IMR-90 (cell line): ENCODE results near the gene CDK5. TPM values are rescaled to one million over a fixed set of nuclear protein-coding genes. Genes with fewer than 3 reads are reported as not detected.

Experiments used
- ATAC-seq: fragments of 200-7000 bp; cut with Tn5 transposase; 2 replicates; pipeline ENCODE4 v1.9.1; 2020; ENCODE audit warnings: low read depth, mild to moderate bottlenecking, moderate library complexity
- BruUV-seq: library from RNA; stranded (reverse); fragments of 400-500 nt; replicated peaks from 2 replicates; lab custom pipeline; 2021; lab: Mats Ljungman, UMichigan
- CTCF ChIA-PET: fragments of 300-600 bp; formaldehyde crosslinking; extraction: SDS; loops from one replicate; lab custom pipeline; 2021; ENCODE audit warnings: antibody characterized with exemption; lab: Yijun Ruan, JAX
- POLR2A ChIA-PET: fragments of 300-600 bp; sonication (Branson Sonifier 250); formaldehyde crosslinking; loops from one replicate; lab custom pipeline; 2022; ENCODE audit warnings: antibody characterized with exemption; ENCODE audit not compliant: unreplicated experiment; lab: Charles Lee
- DNase-seq: peaks from one replicate; pipeline ENCODE4 v3.0.0; 2013
- H2AFZ ChIP-seq: replicated peaks from 2 replicates; pipeline ENCODE3; 2013; ENCODE audit warnings: low read length, mild to moderate bottlenecking; ENCODE audit not compliant: poor library complexity
- H2AK5ac ChIP-seq: 2 replicates; pipeline ENCODE4 v1.6.1; 2013; ENCODE audit warnings: low read depth, low read length, inconsistent platforms
- H2AK9ac ChIP-seq: replicated peaks from 2 replicates; pipeline ENCODE3; 2013; ENCODE audit warnings: mild to moderate bottlenecking, low read depth, low read length, moderate library complexity; ENCODE audit not compliant: poor library complexity
- H2BK120ac ChIP-seq: 2 replicates; pipeline ENCODE4 v1.6.1; 2013; ENCODE audit warnings: low read depth, low read length, inconsistent platforms
- H2BK15ac ChIP-seq: 3 replicates; pipeline ENCODE4 v1.6.1; 2013; ENCODE audit warnings: low read depth, low read length, inconsistent platforms
- H2BK20ac ChIP-seq: 2 replicates; pipeline ENCODE4 v1.6.1; 2013; ENCODE audit warnings: low read depth, mild to moderate bottlenecking, inconsistent platforms, low read length, moderate library complexity
- H2BK5ac ChIP-seq: 2 replicates; pipeline ENCODE4 v1.6.1; 2013; ENCODE audit warnings: mild to moderate bottlenecking, low read depth, low read length, inconsistent platforms; ENCODE audit not compliant: poor library complexity, severe bottlenecking
- H3K14ac ChIP-seq: replicated peaks from 2 replicates; pipeline ENCODE4 v1.6.1; 2013; ENCODE audit warnings: low read depth, low read length, inconsistent platforms
- H3K18ac ChIP-seq: 2 replicates; pipeline ENCODE4 v1.6.1; 2013; ENCODE audit warnings: low read depth, low read length, control low read depth
- H3K23ac ChIP-seq: 2 replicates; pipeline ENCODE4 v1.6.1; 2013; ENCODE audit warnings: low read depth, low read length, inconsistent platforms
- H3K27ac ChIP-seq: 2 replicates; pipeline ENCODE4 v1.5.1; 2013; ENCODE audit warnings: mild to moderate bottlenecking, control low read depth, low read length; ENCODE audit not compliant: insufficient read depth
- H3K27me3 ChIP-seq: 2 replicates; pipeline ENCODE4 v1.6.1; 2013; ENCODE audit warnings: low read length; ENCODE audit not compliant: control insufficient read depth, insufficient read depth
- H3K36me3 ChIP-seq: 2 replicates; pipeline ENCODE4 v1.6.1; 2013; ENCODE audit warnings: low read length, mixed read lengths; ENCODE audit not compliant: control insufficient read depth, insufficient read depth
- H3K4ac ChIP-seq: 2 replicates; pipeline ENCODE4 v1.6.1; 2013; ENCODE audit warnings: low read depth, low read length, inconsistent platforms
- H3K4me1 ChIP-seq: 2 replicates; pipeline ENCODE4 v1.6.1; 2013; ENCODE audit warnings: low read length, mixed read lengths; ENCODE audit not compliant: control insufficient read depth, insufficient read depth
- H3K4me2 ChIP-seq: 2 replicates; pipeline ENCODE4 v1.6.1; 2013; ENCODE audit warnings: low read depth, mild to moderate bottlenecking, control low read depth, low read length, moderate library complexity
- H3K4me3 ChIP-seq: 2 replicates; pipeline ENCODE4 v1.5.1; 2013; ENCODE audit warnings: low read depth, mild to moderate bottlenecking, control low read depth, low read length, moderate library complexity; ENCODE audit not compliant: insufficient read depth
- H3K56ac ChIP-seq: 2 replicates; pipeline ENCODE4 v1.6.1; 2013; ENCODE audit warnings: low read length, inconsistent platforms; ENCODE audit not compliant: insufficient read depth; ENCODE audit errors: extremely low read depth
- H3K79me1 ChIP-seq, 2 experiments: 2 replicates each; pipeline ENCODE4 v1.6.1; 2013; ENCODE audit warnings: low read length in 2 of 2, inconsistent platforms in 1 of 2, low read depth in 1 of 2
- H3K9ac ChIP-seq: 2 replicates; pipeline ENCODE4 v1.6.1; 2013; ENCODE audit warnings: low read depth, low read length, control low read depth
- H3K9me1 ChIP-seq: 2 replicates; pipeline ENCODE4 v1.6.1; 2013; ENCODE audit warnings: low read length, inconsistent platforms; ENCODE audit not compliant: insufficient read depth
- H3K9me3 ChIP-seq: 2 replicates; pipeline ENCODE4 v1.6.1; 2013; ENCODE audit warnings: low read length; ENCODE audit not compliant: control insufficient read depth, insufficient read depth
- H4K20me1 ChIP-seq: 2 replicates; pipeline ENCODE4 v1.6.1; 2013; ENCODE audit warnings: low read length, inconsistent platforms; ENCODE audit not compliant: insufficient read depth
- H4K5ac ChIP-seq: 2 replicates; pipeline ENCODE4 v1.6.1; 2013; ENCODE audit warnings: mild to moderate bottlenecking, low read depth, low read length, control low read depth
- H4K8ac ChIP-seq, 2 experiments: 2 replicates each; pipeline ENCODE4 v1.6.1; 2013; ENCODE audit warnings: low read depth in 2 of 2, low read length in 2 of 2, control low read depth in 1 of 2, inconsistent platforms in 1 of 2
- H4K91ac ChIP-seq: 2 replicates; pipeline ENCODE4 v1.6.1; 2013; ENCODE audit warnings: low read depth, low read length, inconsistent platforms; ENCODE audit not compliant: insufficient read depth
- BHLHE40 ChIP-seq: fragments of 150-350 bp; IDR thresholded peaks from 2 replicates; pipeline ENCODE4 v1.6.1; 2016; ENCODE audit warnings: mild to moderate bottlenecking, low read depth, low read length
- CTCF ChIP-seq: conservative IDR thresholded peaks from 2 replicates; pipeline ENCODE4 v1.5.1; 2012; ENCODE audit warnings: mild to moderate bottlenecking, low read depth, low read length, improper control_type of control experiment
- FOS ChIP-seq: fragments of 150-350 bp; IDR thresholded peaks from 2 replicates; pipeline ENCODE4 v1.6.1; 2016; ENCODE audit warnings: low read depth, low read length
- MAZ ChIP-seq: IDR thresholded peaks from 2 replicates; pipeline ENCODE4 v1.6.1; 2012; ENCODE audit warnings: low read depth, mild to moderate bottlenecking, low read length, improper control_type of control experiment, moderate library complexity, borderline replicate concordance
- MXI1 ChIP-seq: IDR thresholded peaks from 2 replicates; pipeline ENCODE4 v1.6.1; 2012; ENCODE audit warnings: low read depth, mild to moderate bottlenecking, low read length, moderate library complexity, borderline replicate concordance
- NFE2L2 ChIP-seq: fragments of 150-350 bp; IDR thresholded peaks from 2 replicates; pipeline ENCODE4 v1.6.1; 2016; ENCODE audit warnings: low read depth, mild to moderate bottlenecking, low read length
- POLR2A ChIP-seq: IDR thresholded peaks from 2 replicates; pipeline ENCODE4 v1.6.1; 2012; ENCODE audit warnings: mild to moderate bottlenecking, low read depth, low read length
- RAD21 ChIP-seq: IDR thresholded peaks from 2 replicates; pipeline ENCODE4 v1.6.1; 2012; ENCODE audit warnings: low read length, improper control_type of control experiment
- RCOR1 ChIP-seq: IDR thresholded peaks from 2 replicates; pipeline ENCODE4 v1.6.1; 2012; ENCODE audit warnings: mild to moderate bottlenecking, low read length, improper control_type of control experiment; ENCODE audit not compliant: insufficient replicate concordance
- SMC3 ChIP-seq: fragments of 150-350 bp; IDR thresholded peaks from 2 replicates; pipeline ENCODE4 v1.6.1; 2016; ENCODE audit warnings: low read depth, mild to moderate bottlenecking, antibody characterized with exemption, low read length, moderate library complexity
- WGBS, 2 experiments: methylation state at CpG; one replicate each; pipeline versions ENCODE4 v1.1.5 to v1.1.7; 2013; ENCODE audit warnings: missing lambda C conversion rate in 2 of 2; ENCODE audit not compliant: insufficient read length in 1 of 2; ENCODE audit errors: extremely low coverage in 2 of 2; 5-methylcytosine and 5-hydroxymethylcytosine counted together
- dilution Hi-C: fragments of 300-500 bp; cut with HindIII; formaldehyde crosslinking; loops from one replicate; pipeline ENCODE4 v1.14.3; 2018; ENCODE audit warnings: low sequenced_read_pairs; ENCODE audit not compliant: unreplicated experiment
- in situ Hi-C: fragments of 300-500 bp; cut with MboI; formaldehyde crosslinking; loops from 3 replicates; pipeline ENCODE4 v1.14.3; 2019; ENCODE audit warnings: low sequenced_read_pairs, inconsistent platforms, mixed read lengths
- intact Hi-C: fragments of 100-400 bp; cut with micrococcal nuclease; formaldehyde crosslinking; loops from 2 replicates; pipeline ENCODE4 v1.10.0; 2022
- polyA plus RNA-seq, 3 experiments: library from polyadenylated mRNA; depleted of rRNA; stranded (reverse); fragments of >200 nt; gene quantifications; 2 replicates each; pipeline ENCODE4 v1.2.3, GENCODE V29; 2012; ENCODE audit warnings: low replicate concordance in 1 of 3
- total RNA-seq: library from RNA; depleted of rRNA; stranded (reverse); fragments of >200 nt; gene quantifications from 2 replicates; pipeline ENCODE4 v1.2.3, GENCODE V29; 2012
- TF ChIP-seq, protein P1 (sequence below): fragments of 150-350 bp; IDR thresholded peaks from 2 replicates; pipeline ENCODE4 v1.6.1; 2016; ENCODE audit warnings: low read depth, mild to moderate bottlenecking, low read length, moderate library complexity, borderline replicate concordance

The CDK5 gene
- total and polyA plus RNA-seq, 2 of the 4 experiments (the other 2 are of a cell fraction) = 22.4 to 34.8 TPM

DNA sequence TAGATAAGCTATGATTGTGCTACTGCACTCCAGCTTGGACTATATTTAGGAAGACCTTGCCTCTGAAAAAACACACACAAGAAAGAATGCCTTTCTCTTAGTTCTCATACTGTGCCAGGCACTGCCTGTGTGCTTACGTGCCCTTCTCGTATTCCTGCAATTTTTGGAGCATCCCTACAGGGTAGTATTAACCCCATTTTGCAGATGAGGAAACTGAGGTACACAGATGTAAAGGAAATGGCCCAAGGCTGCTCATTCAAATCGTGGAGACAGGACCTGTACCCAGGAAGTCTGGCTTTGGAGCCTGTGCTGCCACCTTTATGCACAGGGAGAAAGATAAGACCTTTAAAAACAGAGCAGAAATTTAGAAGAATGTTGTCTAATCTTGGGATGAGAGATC is 45.3 kb upstream of the CDK5 start:
- H3K4ac ChIP-seq = no peak overlapping the region
- no TSS peak for BruUV-seq
- H2AK5ac ChIP-seq = no peak overlapping the region
- H2BK120ac ChIP-seq = no peak overlapping the region
- peaks cover 4% of the 10 kb centered on the region; the same call in 1 of the 2 replicates for H3K9me1 ChIP-seq
- H2AK9ac ChIP-seq = no peak overlapping the region
- H2AFZ ChIP-seq = no peak overlapping the region
- no peak overlapping the region for H4K91ac ChIP-seq
- no peak overlapping the region for H3K4me2 ChIP-seq
- DNase-seq = no peak
- H2BK20ac ChIP-seq = no peak overlapping the region
- no peak overlapping the region for H2BK5ac ChIP-seq
- peaks cover 82% of the 10 kb centered on the region for H4K20me1 ChIP-seq
- no peaks in the 10 kb centered on the region for H3K9me3 ChIP-seq
- H2BK15ac ChIP-seq = no peak overlapping the region
- no peak overlapping the region for H3K56ac ChIP-seq
- H3K4me1 ChIP-seq = peaks cover 8% of the 10 kb centered on the region
- no peak overlapping the region for H3K9ac ChIP-seq
- TF ChIP-seq SMC3 (no peak), RCOR1 (no peak), NFE2L2 (no peak), RAD21 (no peak), BHLHE40 (no peak), MXI1 (no peak), CTCF (no peak), MAZ (no peak), POLR2A (no peak), FOS (no peak)
- TF ChIP-seq, protein P1, sequence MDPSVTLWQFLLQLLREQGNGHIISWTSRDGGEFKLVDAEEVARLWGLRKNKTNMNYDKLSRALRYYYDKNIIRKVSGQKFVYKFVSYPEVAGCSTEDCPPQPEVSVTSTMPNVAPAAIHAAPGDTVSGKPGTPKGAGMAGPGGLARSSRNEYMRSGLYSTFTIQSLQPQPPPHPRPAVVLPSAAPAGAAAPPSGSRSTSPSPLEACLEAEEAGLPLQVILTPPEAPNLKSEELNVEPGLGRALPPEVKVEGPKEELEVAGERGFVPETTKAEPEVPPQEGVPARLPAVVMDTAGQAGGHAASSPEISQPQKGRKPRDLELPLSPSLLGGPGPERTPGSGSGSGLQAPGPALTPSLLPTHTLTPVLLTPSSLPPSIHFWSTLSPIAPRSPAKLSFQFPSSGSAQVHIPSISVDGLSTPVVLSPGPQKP = no peak
- H3K23ac ChIP-seq = no peak overlapping the region
- in situ Hi-C loops (loop anchor here (10.0 to 25.0 kb wide), 2 partner anchors 198 to 316 kb away; no protein-coding TSS in a partner anchor), dilution Hi-C loops (no loop called here), intact Hi-C loops (no loop called here)
- WGBS, 2 experiments = 100% methylated on average over 1 of the region's 3 CpGs; no CpG with 5 or more reads in 1 of the 2 experiments
- no peak for ATAC-seq
- H3K27ac ChIP-seq = no peak overlapping the region
- no peak overlapping the region for H4K5ac ChIP-seq
- peaks cover 6% of the 10 kb centered on the region for H3K36me3 ChIP-seq
- POLR2A ChIA-PET = no interaction called here
- H3K79me1 ChIP-seq = peaks cover 28 to 90% of the 10 kb centered on the region in 2 experiments
- H3K14ac ChIP-seq = no peak overlapping the region
- no peak overlapping the region for H3K4me3 ChIP-seq
- H3K18ac ChIP-seq = no peak overlapping the region
- no peak overlapping the region for H4K8ac ChIP-seq
- CTCF ChIA-PET = interaction anchor here (1.0 kb wide), 1 partner anchor 12 kb away, joined by 4 read pairs; no protein-coding TSS in a partner anchor
- H3K27me3 ChIP-seq = no peaks in the 10 kb centered on the region
